ENCODE measurements around the gene PHACTR3. TPM values are rescaled to one million over a fixed set of nuclear protein-coding genes. Genes with fewer than 3 reads are reported as not detected.

The PHACTR3 gene
- total RNA-seq, 1 experiment from 2014 or later, result 10.0 TPM

DNA sequence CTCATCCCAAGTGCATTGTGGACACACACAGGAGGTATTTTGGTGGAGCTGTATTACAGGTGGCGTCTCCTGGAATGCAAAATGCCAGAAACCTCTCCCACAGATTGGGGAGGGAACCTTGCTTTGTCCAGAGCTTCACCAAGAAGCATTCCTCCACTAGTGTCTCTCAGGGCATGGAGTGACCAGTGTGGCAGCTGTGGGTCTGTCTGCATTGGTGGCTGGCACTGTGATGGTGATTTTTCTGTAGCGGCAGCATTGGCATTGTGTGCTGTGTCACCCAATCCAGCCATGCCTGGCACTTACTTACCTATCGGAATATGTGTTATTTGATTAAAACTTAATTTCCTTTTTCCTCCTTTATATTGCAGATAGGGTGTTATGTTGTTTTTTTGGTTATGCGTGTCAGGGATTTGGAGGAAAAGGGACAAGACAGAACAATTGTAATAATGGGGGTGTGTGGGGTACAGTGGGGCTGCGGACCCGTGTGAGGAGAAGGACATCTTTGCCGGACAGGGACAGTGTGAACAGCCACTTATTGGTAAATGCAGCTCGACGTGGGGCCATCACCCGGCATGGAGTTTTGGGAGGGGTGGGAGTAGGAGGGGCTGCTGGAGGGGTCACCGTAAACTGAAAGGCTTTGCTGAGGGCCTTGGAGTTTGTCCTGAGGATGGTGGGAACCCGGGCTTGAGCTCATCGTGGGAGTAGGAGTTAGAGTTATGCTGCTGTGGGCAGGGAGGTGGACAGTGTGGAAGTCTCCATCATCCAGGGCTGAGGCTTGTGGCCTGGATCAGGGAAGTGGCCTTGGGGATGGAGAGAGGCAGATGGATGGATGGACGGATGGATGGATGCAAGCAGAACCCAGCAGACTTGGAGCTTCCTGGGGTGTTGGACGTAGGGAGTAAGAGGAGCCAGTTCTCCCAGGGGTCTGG, 224.0 kb downstream of the PHACTR3 start:
- H3K27ac Mint-ChIP-seq (ENCODE audit: unreplicated experiment), result peak overlapping the region; percentile 5
- intact Hi-C loops (cut with micrococcal nuclease; ENCODE audit: unreplicated experiment), result no loop called here
- H3K36me3 Mint-ChIP-seq (ENCODE audit: insufficient read depth, unreplicated experiment), result peaks cover 19% of the 10 kb centered on the region
- DNase-seq, result no peak
- no peak overlapping the region for H3K4me3 Mint-ChIP-seq (ENCODE audit: low read depth, unreplicated experiment)
- no peaks in the 10 kb centered on the region for H3K27me3 Mint-ChIP-seq (ENCODE audit: unreplicated experiment)
- TF ChIP-seq, protein P1, sequence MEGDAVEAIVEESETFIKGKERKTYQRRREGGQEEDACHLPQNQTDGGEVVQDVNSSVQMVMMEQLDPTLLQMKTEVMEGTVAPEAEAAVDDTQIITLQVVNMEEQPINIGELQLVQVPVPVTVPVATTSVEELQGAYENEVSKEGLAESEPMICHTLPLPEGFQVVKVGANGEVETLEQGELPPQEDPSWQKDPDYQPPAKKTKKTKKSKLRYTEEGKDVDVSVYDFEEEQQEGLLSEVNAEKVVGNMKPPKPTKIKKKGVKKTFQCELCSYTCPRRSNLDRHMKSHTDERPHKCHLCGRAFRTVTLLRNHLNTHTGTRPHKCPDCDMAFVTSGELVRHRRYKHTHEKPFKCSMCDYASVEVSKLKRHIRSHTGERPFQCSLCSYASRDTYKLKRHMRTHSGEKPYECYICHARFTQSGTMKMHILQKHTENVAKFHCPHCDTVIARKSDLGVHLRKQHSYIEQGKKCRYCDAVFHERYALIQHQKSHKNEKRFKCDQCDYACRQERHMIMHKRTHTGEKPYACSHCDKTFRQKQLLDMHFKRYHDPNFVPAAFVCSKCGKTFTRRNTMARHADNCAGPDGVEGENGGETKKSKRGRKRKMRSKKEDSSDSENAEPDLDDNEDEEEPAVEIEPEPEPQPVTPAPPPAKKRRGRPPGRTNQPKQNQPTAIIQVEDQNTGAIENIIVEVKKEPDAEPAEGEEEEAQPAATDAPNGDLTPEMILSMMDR (IDR thresholded peaks at IDR 0.05; ENCODE audit: unreplicated experiment), result no peak
- BruUV-seq (replicated peaks), result no TSS peak
- H3K9me3 Mint-ChIP-seq (ENCODE audit: low read depth, unreplicated experiment), result no peaks in the 10 kb centered on the region
- CTCF ChIA-PET, result no interaction called here
- H3K4me1 Mint-ChIP-seq (ENCODE audit: low read depth, unreplicated experiment), result peaks cover 74% of the 10 kb centered on the region

DNA sequence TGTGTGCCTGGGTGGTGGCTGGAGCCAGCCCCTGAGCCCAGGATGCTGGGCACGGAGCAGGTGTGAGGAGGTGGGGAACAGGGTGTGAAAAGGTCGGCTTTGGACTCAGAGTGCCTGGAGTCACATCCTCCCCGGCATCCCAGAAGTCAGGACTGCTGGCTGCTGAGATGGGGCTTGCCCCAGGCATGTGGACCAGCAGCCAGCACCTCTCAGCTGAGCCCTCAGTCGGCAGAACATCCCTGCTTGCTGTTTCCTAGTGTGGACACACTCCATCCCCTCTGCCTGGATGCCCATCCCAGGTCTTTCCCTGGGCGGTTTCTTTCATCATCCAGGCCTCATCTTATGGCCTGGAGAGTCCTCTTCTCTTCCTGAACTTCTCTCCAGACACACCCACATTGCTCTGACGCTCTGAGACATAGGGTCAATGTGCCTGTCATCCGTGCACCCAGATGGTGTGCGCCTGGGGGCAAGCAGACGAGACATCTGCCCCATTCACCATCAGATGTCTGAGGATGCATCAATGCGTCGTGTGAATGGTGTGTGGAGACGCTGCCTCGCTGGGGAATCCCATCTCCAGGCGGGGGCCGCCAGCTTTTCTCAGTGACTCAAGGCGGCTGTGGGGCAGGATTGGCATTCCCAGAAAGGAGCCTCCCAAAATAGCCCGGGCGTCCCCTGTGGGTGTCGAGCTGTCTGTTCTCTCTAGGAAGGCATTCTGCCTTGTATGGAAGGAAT, 224.9 kb downstream of the PHACTR3 start:
- Mint-ChIP-seq H3K27me3 (ENCODE audit: unreplicated experiment) (no peaks in the 10 kb centered on the region), H3K4me1 (ENCODE audit: low read depth, unreplicated experiment) (peaks cover 79% of the 10 kb centered on the region), H3K9me3 (ENCODE audit: low read depth, unreplicated experiment) (no peaks in the 10 kb centered on the region), H3K27ac (ENCODE audit: unreplicated experiment) (peak overlapping the region; percentile 74), H3K4me3 (ENCODE audit: low read depth, unreplicated experiment) (no peak overlapping the region), H3K36me3 (ENCODE audit: insufficient read depth, unreplicated experiment) (peaks cover 19% of the 10 kb centered on the region)
- intact Hi-C loops (cut with micrococcal nuclease; ENCODE audit: unreplicated experiment), result no loop called here
- no peak for DNase-seq
- TF ChIP-seq, protein P1 (IDR thresholded peaks at IDR 0.05; ENCODE audit: unreplicated experiment), result no peak
- BruUV-seq (replicated peaks), result no TSS peak
- CTCF ChIA-PET, result no interaction called here

DNA sequence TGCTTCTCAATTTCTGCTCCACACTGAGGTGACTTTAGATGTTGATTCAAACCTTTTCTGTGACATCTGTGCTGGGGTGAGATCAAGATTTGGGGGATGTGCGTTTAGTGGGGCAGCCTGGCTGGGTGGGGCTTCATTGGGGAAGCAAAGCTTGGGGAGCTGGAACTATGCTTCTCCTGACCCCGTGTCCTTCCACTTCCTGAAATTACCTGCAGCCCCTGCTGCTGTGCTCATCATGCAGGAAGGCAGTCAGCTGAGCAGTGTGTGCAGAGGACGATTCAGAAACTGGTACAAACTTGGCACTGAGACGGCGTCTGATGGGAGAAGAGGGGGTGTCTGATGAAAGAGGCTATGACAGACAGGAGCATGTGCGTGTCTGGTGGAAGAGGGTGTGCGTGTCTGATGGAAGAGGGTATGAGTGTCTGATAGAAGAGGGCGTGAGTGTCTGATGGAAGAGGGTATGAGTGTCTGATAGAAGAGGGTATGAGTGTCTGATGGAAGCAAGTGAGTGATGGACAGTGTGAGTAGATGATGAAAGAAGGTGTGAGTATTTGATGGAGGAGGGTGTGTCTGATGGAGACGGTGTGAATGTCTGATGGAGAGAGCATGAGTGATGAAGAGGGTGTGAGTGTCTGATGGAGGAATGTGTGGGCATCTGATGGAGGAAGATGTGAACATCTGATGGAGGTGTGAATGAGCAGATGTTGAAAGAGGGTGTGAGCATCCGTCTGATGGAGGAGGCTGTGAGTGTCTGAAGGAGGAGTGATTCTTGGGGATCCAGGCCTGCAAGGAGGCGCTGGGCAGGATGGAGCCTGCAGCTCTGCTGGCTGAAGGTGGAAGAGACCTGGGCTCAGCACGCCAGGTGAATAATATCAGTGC, 225.7 kb downstream of the PHACTR3 start:
- no TSS peak for BruUV-seq (replicated peaks)
- Mint-ChIP-seq H3K9me3 (ENCODE audit: low read depth, unreplicated experiment) (no peaks in the 10 kb centered on the region), H3K36me3 (ENCODE audit: insufficient read depth, unreplicated experiment) (peaks cover 19% of the 10 kb centered on the region), H3K27me3 (ENCODE audit: unreplicated experiment) (no peaks in the 10 kb centered on the region), H3K4me1 (ENCODE audit: low read depth, unreplicated experiment) (peaks cover 85% of the 10 kb centered on the region), H3K4me3 (ENCODE audit: low read depth, unreplicated experiment) (no peak overlapping the region), H3K27ac (ENCODE audit: unreplicated experiment) (peak overlapping the region; percentile 74)
- TF ChIP-seq, protein P1 (IDR thresholded peaks at IDR 0.05; ENCODE audit: unreplicated experiment), result no peak
- intact Hi-C loops (cut with micrococcal nuclease; ENCODE audit: unreplicated experiment), result no loop called here
- CTCF ChIA-PET, result interaction anchor here (0.8 to 2.2 kb wide), 5 partner anchors 10 to 96 kb away, joined by 3 to 14 read pairs (median 5); no protein-coding TSS in a partner anchor
- DNase-seq, result no peak

DNA sequence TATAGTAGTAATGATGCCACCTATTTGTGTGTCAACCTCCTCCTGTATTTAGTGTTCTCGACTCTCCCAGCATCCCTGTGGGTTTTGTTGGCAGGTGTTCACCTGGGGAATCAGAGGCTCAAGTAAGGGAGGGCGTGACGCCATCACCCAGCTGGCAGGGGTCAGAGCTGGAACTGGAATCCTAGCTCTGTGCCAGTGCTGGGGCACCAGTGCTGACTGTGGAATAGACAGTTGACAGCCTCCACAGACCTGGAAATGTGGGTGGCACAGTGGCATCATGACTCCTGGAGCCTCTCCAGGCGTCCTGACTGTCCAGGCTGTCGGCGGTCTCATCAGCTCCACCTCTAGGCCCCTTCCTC, 226.3 kb downstream of the PHACTR3 start:
- DNase-seq, result no peak
- no peaks in the 10 kb centered on the region for H3K27me3 Mint-ChIP-seq (ENCODE audit: unreplicated experiment)
- H3K4me3 Mint-ChIP-seq (ENCODE audit: low read depth, unreplicated experiment), result peak overlapping the region; percentile 61
- H3K4me1 Mint-ChIP-seq (ENCODE audit: low read depth, unreplicated experiment), result peaks cover 85% of the 10 kb centered on the region
- H3K9me3 Mint-ChIP-seq (ENCODE audit: low read depth, unreplicated experiment), result no peaks in the 10 kb centered on the region
- H3K27ac Mint-ChIP-seq (ENCODE audit: unreplicated experiment), result peak overlapping the region; percentile 74
- intact Hi-C loops (cut with micrococcal nuclease; ENCODE audit: unreplicated experiment), result no loop called here
- CTCF ChIA-PET, result interaction anchor here (0.8 to 2.2 kb wide), 5 partner anchors 11 to 96 kb away, joined by 3 to 14 read pairs (median 5); no protein-coding TSS in a partner anchor
- BruUV-seq (replicated peaks), result TSS peak; percentile 80
- TF ChIP-seq, protein P1 (IDR thresholded peaks at IDR 0.05; ENCODE audit: unreplicated experiment), result no peak
- H3K36me3 Mint-ChIP-seq (ENCODE audit: insufficient read depth, unreplicated experiment), result peaks cover 19% of the 10 kb centered on the region
